Esophagus squamous epithelium (tissue), 5 donors: ENCODE data around the gene TPD52L1. TPM values are rescaled to one million over a fixed set of nuclear protein-coding genes. Genes with fewer than 3 reads are reported as not detected.
"Not testable (repeated sequence)": the region's sequence is repeated elsewhere in the genome, so short reads cannot be mapped to it uniquely, and the experiment has no call there.

ENCODE experiments used
- DNase-seq: peaks from one replicate; lab custom pipeline; 2025; lab: John Stamatoyannopoulos, UW
- H3K27ac ChIP-seq, 4 donors: fragments of 200-600 bp; sonication (generic); one replicate each; pipeline ENCODE4 v1.5.1; 2016 to 2019; ENCODE audit warnings: mild to moderate bottlenecking in 1 of 4
- H3K27me3 ChIP-seq, 4 donors: fragments of 200-600 bp; sonication (generic); 1 replicate in 3 of 4; 2 replicates in 1 of 4; pipeline versions ENCODE4 v1.5.1 to v1.6.0; 2017 to 2021; ENCODE audit warnings: antibody characterized with exemption in 1 of 4
- H3K36me3 ChIP-seq, 3 donors: fragments of 200-600 bp; sonication (generic); one replicate each; pipeline ENCODE4 v1.5.1; 2016 to 2019
- H3K4me1 ChIP-seq, 3 donors: fragments of 200-600 bp; sonication (generic); one replicate each; pipeline ENCODE4 v1.5.1; 2017 to 2019
- H3K4me3 ChIP-seq, 4 donors: fragments of 200-600 bp; sonication (generic); 1 replicate in 3 of 4; 2 replicates in 1 of 4; pipeline ENCODE4 v1.5.1; 2016 to 2019; ENCODE audit warnings: mild to moderate bottlenecking in 2 of 4, moderate library complexity in 1 of 4
- H3K9me3 ChIP-seq, 3 donors: fragments of 200-600 bp; sonication (generic); one replicate each; pipeline ENCODE4 v1.5.1; 2016 to 2019
- CTCF ChIP-seq, 6 experiments: fragments of 450-650 bp in 4 of 6; fragments of 200-600 bp in 2 of 6; sonication (generic) in 2 of 6; IDR thresholded peaks; one replicate each; pipeline ENCODE4 v1.5.1; 2016 to 2019; ENCODE audit warnings: antibody characterized with exemption in 6 of 6, mild to moderate bottlenecking in 4 of 6, moderate library complexity in 4 of 6
- POLR2A ChIP-seq, 4 donors: fragments of 450-650 bp; IDR thresholded peaks; one replicate each; pipeline ENCODE4 v1.6.1; 2017; ENCODE audit warnings: antibody characterized with exemption in 4 of 4, mild to moderate bottlenecking in 4 of 4, moderate library complexity in 3 of 4
- WGBS, 2 donors: methylation state at CpG; one replicate each; pipeline ENCODE4 v1.1.5; 2018; 5-methylcytosine and 5-hydroxymethylcytosine counted together
- intact Hi-C: fragments of 100-400 bp; cut with DNase I; formaldehyde crosslinking; loops from one replicate; pipeline ENCODE4 v1.15.0; 2022
- total RNA-seq, 4 donors: library from RNA; depleted of rRNA; stranded (reverse); fragments of >200 nt; gene quantifications; one replicate each; pipeline ENCODE4 v1.1.0, GENCODE V29; 2016
- donor health status: DM: yes; HTN: yes; CAD: no.

Gene TPD52L1
- total RNA-seq, 4 donors from 2014 or later: 202 to 409 (median 275) TPM

- Histone ChIP-seq H3K27ac (no peak overlapping the region), H3K4me3 (no peak overlapping the region), H3K4me1 (peaks cover 0 to 54% (median 3%) of the 10 kb centered on the region in 3 donors), H3K36me3 (peaks cover 0 to 19% (median 0%) of the 10 kb centered on the region in 3 donors), H3K27me3 (peaks cover 0 to 4% (median 0%) of the 10 kb centered on the region in 4 donors), H3K9me3 (no peaks in the 10 kb centered on the region)
- intact Hi-C loops: loop anchor here (10.0 kb wide), 1 partner anchor 138 kb away; no protein-coding TSS in a partner anchor
- 57 to 62% methylated on average over 3 of the region's 3 CpGs for WGBS, 2 donors
- DNase-seq: no peak
- TF ChIP-seq POLR2A (IDR thresholded peaks at IDR 0.05) (no peak), CTCF (IDR thresholded peaks at IDR 0.05) (no peak)
Observed at GRCh38 chr6:125157280-125157679, 3.7 kb downstream of the TPD52L1 start.

GRCh38 chr6:125157725-125158124 lies 4.2 kb downstream of the TPD52L1 start:
- no peak overlapping the region for H3K4me3 ChIP-seq
- no peak overlapping the region for H3K27ac ChIP-seq
- intact Hi-C loops: loop anchor here (10.0 kb wide), 1 partner anchor 137 kb away; no protein-coding TSS in a partner anchor
- H3K36me3 ChIP-seq: peaks cover 0 to 19% (median 0%) of the 10 kb centered on the region in 3 donors
- peaks cover 0 to 4% (median 0%) of the 10 kb centered on the region in 4 donors for H3K27me3 ChIP-seq
- no peak for TF ChIP-seq POLR2A (IDR thresholded peaks at IDR 0.05)
- peaks cover 0 to 57% (median 3%) of the 10 kb centered on the region in 3 donors for H3K4me1 ChIP-seq
- no peaks in the 10 kb centered on the region for H3K9me3 ChIP-seq
- no peak for DNase-seq
- WGBS, 2 donors: 78 to 84% methylated on average over 9 of the region's 9 CpGs

GRCh38 chr6:125163339-125163738 lies 9.8 kb downstream of the TPD52L1 start:
- peaks cover 0 to 19% (median 0%) of the 10 kb centered on the region in 3 donors for H3K36me3 ChIP-seq
- intact Hi-C loops, H3K27me3 ChIP-seq, H3K9me3 ChIP-seq, H3K4me3 ChIP-seq, H3K27ac ChIP-seq, DNase-seq: not testable (repeated sequence)
- H3K4me1 ChIP-seq: peaks cover 0 to 26% (median 0%) of the 10 kb centered on the region in 3 donors
- 83 to 84% methylated on average over 4 of the region's 4 CpGs for WGBS, 2 donors

- Histone ChIP-seq H3K9me3 (no peaks in the 10 kb centered on the region), H3K4me1 (peaks cover 0 to 31% (median 2%) of the 10 kb centered on the region in 3 donors), H3K27me3 (no peaks in the 10 kb centered on the region), H3K4me3 (no peak overlapping the region), H3K27ac (no peak overlapping the region), H3K36me3 (peaks cover 0 to 16% (median 0%) of the 10 kb centered on the region in 3 donors)
- TF ChIP-seq POLR2A (IDR thresholded peaks at IDR 0.05) (no peak), CTCF (IDR thresholded peaks at IDR 0.05) (no peak)
- WGBS, 2 donors: 88 to 100% methylated on average over 1 of the region's 1 CpG
- intact Hi-C loops: no loop called here
- no peak for DNase-seq
Observed at GRCh38 chr6:125163811-125164210, 10.2 kb downstream of the TPD52L1 start.

GRCh38 chr6:125164696-125165095 lies 11.1 kb downstream of the TPD52L1 start:
- Histone ChIP-seq H3K27me3 (no peaks in the 10 kb centered on the region), H3K9me3 (no peaks in the 10 kb centered on the region), H3K4me1 (peaks cover 2 to 39% (median 11%) of the 10 kb centered on the region in 3 donors), H3K4me3 (no peak overlapping the region), H3K27ac (no peak overlapping the region), H3K36me3 (peaks cover 0 to 7% (median 0%) of the 10 kb centered on the region in 3 donors)
- WGBS, 2 donors: 76 to 89% methylated on average over 2 to 4 of the region's 4 CpGs
- intact Hi-C loops: no loop called here
- no peak for TF ChIP-seq POLR2A (IDR thresholded peaks at IDR 0.05)
- TF ChIP-seq CTCF (IDR thresholded peaks at IDR 0.05): no peak
- no peak for DNase-seq

- intact Hi-C loops: no loop called here
- 39 to 41% methylated on average over 1 of the region's 1 CpG for WGBS, 2 donors
- no peak overlapping the region for H3K27ac ChIP-seq
Observed at GRCh38 chr6:125165256-125165655, 11.7 kb downstream of the TPD52L1 start.

More at GRCh38 chr6:125165256-125165655, 11.7 kb downstream of the TPD52L1 start:
- H3K9me3 ChIP-seq: no peaks in the 10 kb centered on the region
- H3K4me1 ChIP-seq: peaks cover 7 to 45% (median 16%) of the 10 kb centered on the region in 3 donors
- TF ChIP-seq POLR2A (IDR thresholded peaks at IDR 0.05): no peak
- TF ChIP-seq CTCF (IDR thresholded peaks at IDR 0.05): no peak
- DNase-seq: no peak
- H3K4me3 ChIP-seq: no peak overlapping the region
- peaks cover 0 to 3% (median 0%) of the 10 kb centered on the region in 3 donors for H3K36me3 ChIP-seq
- no peaks in the 10 kb centered on the region for H3K27me3 ChIP-seq
